CD4-positive, alpha-beta T cell treated with Interleukin-12 subunit alpha and Interleukin-12 subunit beta, for 1 hour (primary cell): ENCODE measurements around the gene SCNN1B.

Experiments
- DNase-seq: peaks from one replicate; pipeline ENCODE4 v3.0.0-alpha.2; 2020

The SCNN1B gene

DNA sequence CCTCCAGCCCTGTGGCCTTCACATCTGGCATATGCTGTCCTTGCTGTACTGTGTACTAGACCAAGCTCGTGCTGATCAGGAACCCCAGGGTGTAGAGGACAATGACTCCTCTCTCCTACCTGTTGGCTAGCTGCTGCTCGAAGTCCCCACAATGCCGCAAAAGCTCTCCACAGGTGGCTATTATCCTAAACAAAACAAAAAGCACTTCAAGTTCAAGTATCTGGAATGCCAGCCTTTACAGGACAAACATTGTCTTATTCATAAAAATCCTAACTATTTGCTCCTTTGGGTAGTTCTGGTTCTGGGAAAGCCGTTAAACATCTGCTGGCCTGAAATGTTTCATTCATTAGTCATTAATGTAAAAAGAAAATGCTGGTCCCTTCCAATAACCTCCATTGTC lies 108.1 kb downstream of the SCNN1B start:
- no peak for DNase-seq

DNA sequence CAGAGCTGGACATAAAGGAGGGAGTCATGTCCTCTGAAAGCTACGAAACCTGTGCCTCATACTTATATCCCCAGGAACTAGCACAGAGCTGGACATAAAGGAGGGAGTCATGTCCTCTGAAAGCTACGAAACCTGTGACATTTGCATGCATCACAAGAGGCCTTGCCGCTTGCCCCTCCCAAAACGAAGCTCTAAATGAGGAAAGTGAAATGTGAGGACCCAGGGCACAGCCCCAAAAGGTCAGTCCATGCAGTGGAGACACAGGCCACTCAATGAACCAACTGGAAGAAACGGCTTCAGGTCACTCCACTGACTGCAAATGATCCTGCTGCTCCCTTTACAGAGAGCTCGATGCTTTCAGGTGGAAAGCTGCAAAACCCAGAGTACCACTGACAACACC lies 112.6 kb downstream of the SCNN1B start:
- no peak for DNase-seq

DNA sequence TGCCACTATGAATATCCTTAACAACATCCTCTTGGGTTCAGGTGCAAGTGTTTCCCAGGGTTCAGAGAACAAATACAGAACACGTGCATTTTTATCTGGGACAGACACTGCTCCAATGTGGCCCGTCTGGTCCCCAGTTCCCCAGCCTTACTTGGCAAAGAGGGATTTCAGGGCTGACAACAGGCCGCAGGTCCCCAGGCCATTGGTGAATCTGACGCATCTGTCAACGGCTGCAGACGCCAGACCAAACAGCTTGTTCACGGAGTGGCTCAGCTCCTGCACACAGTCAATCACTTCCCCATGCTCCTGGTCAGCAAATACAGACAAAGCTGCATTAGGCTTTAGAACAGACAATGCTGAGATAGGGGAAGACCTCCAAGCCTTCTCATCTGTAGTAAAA lies 114.7 kb downstream of the SCNN1B start:
- no peak for DNase-seq

DNA sequence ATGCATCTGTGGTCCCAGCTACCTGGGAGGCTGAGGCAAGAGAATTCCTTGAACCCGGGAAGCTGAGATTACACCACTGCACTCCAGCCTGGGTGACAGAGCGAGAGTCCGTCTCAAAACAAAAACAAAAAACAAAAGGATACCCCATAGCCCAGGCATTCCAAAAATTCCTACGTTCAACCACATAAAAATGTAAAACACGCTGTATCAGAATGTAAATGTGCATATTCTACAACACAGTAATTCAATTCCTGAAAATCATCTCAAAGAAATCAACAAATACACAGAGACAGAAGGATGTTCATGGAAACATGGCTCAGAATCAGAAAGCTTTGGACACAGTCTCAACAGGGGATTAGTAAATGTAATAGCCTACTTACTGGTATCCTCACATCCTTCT lies 117.9 kb downstream of the SCNN1B start:
- DNase-seq = no peak

DNA sequence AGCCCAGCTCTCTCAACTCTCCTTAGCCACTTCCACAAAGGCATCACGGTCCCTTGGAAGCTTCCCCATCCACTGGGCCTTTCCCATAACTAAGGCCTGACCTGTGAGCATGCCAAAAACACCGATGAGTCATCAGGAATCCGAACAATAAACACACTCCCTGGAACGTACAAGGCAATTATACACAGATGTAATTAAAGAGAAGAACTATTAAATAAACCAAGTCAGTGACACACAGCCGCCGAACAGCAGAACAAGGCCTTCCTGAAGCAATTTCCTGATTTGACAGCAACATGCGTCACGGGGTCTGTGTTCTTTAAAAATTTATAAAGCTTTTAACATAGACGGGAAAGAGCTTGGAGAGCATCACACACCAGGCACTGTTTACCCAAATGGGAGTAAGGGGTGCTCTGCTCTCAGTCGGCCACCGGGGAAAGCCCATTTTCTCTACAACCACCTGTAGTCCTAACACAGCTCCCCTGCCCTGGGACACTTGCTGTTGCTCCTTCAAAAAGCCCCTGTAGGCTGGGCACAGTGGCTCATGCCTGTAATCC lies 121.5 kb downstream of the SCNN1B start:
- DNase-seq = no peak

DNA sequence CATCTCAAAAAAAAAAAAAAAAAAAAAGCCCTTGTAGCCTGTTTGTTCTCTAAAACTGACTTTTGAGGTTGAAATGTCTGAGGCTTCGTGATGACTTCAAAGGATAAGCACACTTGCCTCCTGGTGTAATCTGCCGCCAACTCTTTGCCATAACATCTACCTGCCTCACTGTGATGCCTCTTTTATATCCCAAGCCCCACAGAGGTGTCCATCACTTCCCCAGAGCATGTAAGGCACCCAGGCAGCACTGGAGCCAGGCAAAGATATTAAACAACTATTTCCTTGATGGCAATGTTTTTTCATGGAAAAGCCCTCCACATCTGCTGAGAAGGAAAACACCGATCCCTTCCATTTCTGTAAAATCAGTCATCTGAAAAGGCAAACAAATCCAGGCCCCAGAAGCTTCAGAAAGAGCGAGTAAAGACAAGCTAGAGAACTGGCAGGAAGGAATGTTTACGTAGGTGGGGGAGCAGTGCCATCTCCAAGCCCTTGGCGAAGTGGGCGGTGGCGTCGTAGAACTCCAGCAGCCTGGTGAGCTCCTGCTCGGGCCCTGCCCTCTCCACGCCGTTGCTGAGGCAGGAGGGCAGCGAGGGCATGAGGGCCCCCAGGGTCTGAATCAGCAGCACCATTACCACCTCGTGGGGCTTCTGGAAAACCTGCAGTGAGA lies 122.3 kb downstream of the SCNN1B start:
- DNase-seq = no peak

DNA sequence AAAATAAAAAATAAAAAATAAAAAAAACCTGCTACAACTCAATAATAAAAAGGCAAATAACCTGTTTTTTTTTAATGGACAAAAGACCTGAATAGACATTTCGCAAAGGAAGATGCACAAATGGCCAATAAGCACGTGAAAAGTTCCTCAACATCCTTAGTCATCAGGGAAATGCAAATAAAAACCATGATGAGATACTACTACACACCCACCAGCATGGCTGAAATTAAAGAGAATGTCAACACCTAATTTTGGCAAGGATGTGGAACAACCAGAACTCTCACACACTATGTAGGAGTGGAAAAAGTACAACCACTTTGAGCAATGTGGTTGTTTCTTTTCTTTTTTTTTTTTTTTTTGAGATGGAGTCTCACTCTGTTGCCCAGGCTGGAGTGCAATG lies 126.2 kb downstream of the SCNN1B start:
- DNase-seq = no peak
